Activated naive CD8-positive, alpha-beta T cell (primary cell): Measurements from ENCODE around the gene NTN1.
"Not testable (repeated sequence)": the region's sequence is repeated elsewhere in the genome, so short reads cannot be mapped to it uniquely, and the experiment has no call there.

ENCODE experiments used
- H3K27ac Mint-ChIP-seq: one replicate; pipeline ENCODE4 v1.8.0; 2021; ENCODE audit warnings: mixed read lengths
- H3K27me3 Mint-ChIP-seq: one replicate; pipeline ENCODE4 v1.8.0; 2021; ENCODE audit warnings: mixed read lengths
- H3K36me3 Mint-ChIP-seq: one replicate; pipeline ENCODE4 v1.8.0; 2021; ENCODE audit warnings: mixed read lengths
- H3K4me1 Mint-ChIP-seq: one replicate; pipeline ENCODE4 v1.8.0; 2021; ENCODE audit warnings: low read depth, mixed read lengths
- H3K4me3 Mint-ChIP-seq: one replicate; pipeline ENCODE4 v1.8.0; 2021; ENCODE audit warnings: mild to moderate bottlenecking, mixed read lengths
- H3K9me3 Mint-ChIP-seq: one replicate; pipeline ENCODE4 v1.8.0; 2021; ENCODE audit warnings: low read depth, mixed read lengths

NTN1 gene

GRCh38 chr17:9256751-9257629, 235.7 kb downstream of the NTN1 start:
- Mint-ChIP-seq H3K4me1 (peaks cover 21% of the 10 kb centered on the region), H3K4me3 (no peak overlapping the region), H3K27ac (peak overlapping the region; percentile 19), H3K9me3 (no peaks in the 10 kb centered on the region), H3K36me3 (peaks cover 7% of the 10 kb centered on the region), H3K27me3 (no peaks in the 10 kb centered on the region)

GRCh38 chr17:9257630-9257965, 236.3 kb downstream of the NTN1 start:
- not testable (repeated sequence) for H3K9me3 Mint-ChIP-seq, H3K4me3 Mint-ChIP-seq, H3K36me3 Mint-ChIP-seq, H3K27ac Mint-ChIP-seq, H3K27me3 Mint-ChIP-seq
- peaks cover 20% of the 10 kb centered on the region for H3K4me1 Mint-ChIP-seq

GRCh38 chr17:9258115-9259015, 237.1 kb downstream of the NTN1 start:
- Mint-ChIP-seq H3K27me3 (no peaks in the 10 kb centered on the region), H3K4me1 (peaks cover 12% of the 10 kb centered on the region), H3K27ac (no peak overlapping the region), H3K9me3 (no peaks in the 10 kb centered on the region), H3K36me3 (peaks cover 7% of the 10 kb centered on the region), H3K4me3 (no peak overlapping the region)

- Mint-ChIP-seq H3K4me1 (peaks cover 9% of the 10 kb centered on the region), H3K4me3 (no peak overlapping the region), H3K27ac (no peak overlapping the region), H3K27me3 (no peaks in the 10 kb centered on the region), H3K36me3 (peaks cover 12% of the 10 kb centered on the region), H3K9me3 (no peaks in the 10 kb centered on the region)
Observed at GRCh38 chr17:9259419-9259818, 238.1 kb downstream of the NTN1 start.

GRCh38 chr17:9261081-9262012, 240.0 kb downstream of the NTN1 start:
- Mint-ChIP-seq H3K4me3 (no peak overlapping the region), H3K36me3 (peaks cover 13% of the 10 kb centered on the region), H3K27ac (no peak overlapping the region), H3K9me3 (no peaks in the 10 kb centered on the region), H3K27me3 (no peaks in the 10 kb centered on the region), H3K4me1 (peaks cover 7% of the 10 kb centered on the region)

- Mint-ChIP-seq H3K27me3 (no peaks in the 10 kb centered on the region), H3K4me3 (no peak overlapping the region), H3K4me1 (no peaks in the 10 kb centered on the region), H3K27ac (no peak overlapping the region), H3K36me3 (peaks cover 18% of the 10 kb centered on the region), H3K9me3 (no peaks in the 10 kb centered on the region)
Observed at GRCh38 chr17:9266031-9266680, 244.8 kb downstream of the NTN1 start.

- H3K9me3 Mint-ChIP-seq = no peaks in the 10 kb centered on the region
- H3K4me1 Mint-ChIP-seq = no peaks in the 10 kb centered on the region
- no peaks in the 10 kb centered on the region for H3K27me3 Mint-ChIP-seq
- H3K27ac Mint-ChIP-seq = no peak overlapping the region
- peaks cover 18% of the 10 kb centered on the region for H3K36me3 Mint-ChIP-seq
- H3K4me3 Mint-ChIP-seq = no peak overlapping the region
Observed at GRCh38 chr17:9266697-9267117, 245.4 kb downstream of the NTN1 start.

- Mint-ChIP-seq H3K4me1 (peaks cover 8% of the 10 kb centered on the region), H3K27ac (no peak overlapping the region), H3K4me3 (no peak overlapping the region), H3K9me3 (no peaks in the 10 kb centered on the region), H3K27me3 (no peaks in the 10 kb centered on the region), H3K36me3 (peaks cover 22% of the 10 kb centered on the region)
Observed at GRCh38 chr17:9268546-9268945, 247.2 kb downstream of the NTN1 start.

- H3K4me3 Mint-ChIP-seq = no peak overlapping the region
- H3K9me3 Mint-ChIP-seq = no peaks in the 10 kb centered on the region
- peak overlapping the region; percentile 16 for H3K27ac Mint-ChIP-seq
- no peaks in the 10 kb centered on the region for H3K27me3 Mint-ChIP-seq
- peaks cover 17% of the 10 kb centered on the region for H3K4me1 Mint-ChIP-seq
- H3K36me3 Mint-ChIP-seq = peaks cover 17% of the 10 kb centered on the region
Observed at GRCh38 chr17:9269350-9270035, 248.2 kb downstream of the NTN1 start.

GRCh38 chr17:9270921-9271320, 249.6 kb downstream of the NTN1 start:
- Mint-ChIP-seq H3K27ac (no peak overlapping the region), H3K36me3 (peaks cover 16% of the 10 kb centered on the region), H3K9me3 (no peaks in the 10 kb centered on the region), H3K4me3 (no peak overlapping the region), H3K27me3 (no peaks in the 10 kb centered on the region), H3K4me1 (peaks cover 21% of the 10 kb centered on the region)

GRCh38 chr17:9271989-9272388, 250.7 kb downstream of the NTN1 start:
- Mint-ChIP-seq H3K36me3 (peaks cover 16% of the 10 kb centered on the region), H3K9me3 (no peaks in the 10 kb centered on the region), H3K27ac (no peak overlapping the region), H3K27me3 (no peaks in the 10 kb centered on the region), H3K4me1 (peaks cover 21% of the 10 kb centered on the region), H3K4me3 (no peak overlapping the region)

GRCh38 chr17:9272501-9273200, 251.3 kb downstream of the NTN1 start:
- Mint-ChIP-seq H3K4me1 (peaks cover 21% of the 10 kb centered on the region), H3K4me3 (peak overlapping the region; percentile 1), H3K27me3 (no peaks in the 10 kb centered on the region), H3K9me3 (no peaks in the 10 kb centered on the region), H3K36me3 (peaks cover 15% of the 10 kb centered on the region), H3K27ac (peak overlapping the region; percentile 50)
